ENCODE results near the gene PAK1.

- TF ChIP-seq EZH2 (IDR thresholded peaks at IDR 0.05; ENCODE audit: low read length, missing control alignments) (no peak), CTCF (conservative IDR thresholded peaks at IDR 0.05 in 1 of 2, IDR thresholded peaks at IDR 0.05 in 1 of 2; ENCODE audit: low read depth in 1 of 2, low read length in 2 of 2) (no peak)
These were observed 153.5 kb downstream of the PAK1 start for GRCh38 chr11:77320351-77320750.
